ENCODE results near the gene CC2D1A. TPM values are rescaled to one million over a fixed set of nuclear protein-coding genes. Genes with fewer than 3 reads are reported as not detected.
A peak's percentile ranks its signal among the peaks of the same experiment; 100 is the strongest.

The CC2D1A gene
- polyA plus RNA-seq, 6 donors from 2014 or later: 2.9 to 13.9 (median 4.3) TPM

- no peaks in the 10 kb centered on the region for H3K9me3 Mint-ChIP-seq
- no peaks in the 10 kb centered on the region for H3K36me3 Mint-ChIP-seq
- H3K4me1 Mint-ChIP-seq: peaks cover 2 to 17% (median 12%) of the 10 kb centered on the region in 3 donors
- H3K27me3 Mint-ChIP-seq: peaks cover 10 to 30% (median 12%) of the 10 kb centered on the region in 3 donors
- no peak for ATAC-seq (ENCODE audit: low read depth in 2 of 2)
- no peak for DNase-seq
- no peak within 1 kb of the TSS for H3K4me3 Mint-ChIP-seq
- H3K27ac Mint-ChIP-seq: no peak within 1 kb of the TSS
Observed at GRCh38 chr19:13938301-13939064, 32.5 kb downstream of the CC2D1A start, which contains the start of gene PODNL1. PODNL1 (minus strand) TSS chr19:13938417; CDS start chr19:13938181, 236 bp downstream.

DNA sequence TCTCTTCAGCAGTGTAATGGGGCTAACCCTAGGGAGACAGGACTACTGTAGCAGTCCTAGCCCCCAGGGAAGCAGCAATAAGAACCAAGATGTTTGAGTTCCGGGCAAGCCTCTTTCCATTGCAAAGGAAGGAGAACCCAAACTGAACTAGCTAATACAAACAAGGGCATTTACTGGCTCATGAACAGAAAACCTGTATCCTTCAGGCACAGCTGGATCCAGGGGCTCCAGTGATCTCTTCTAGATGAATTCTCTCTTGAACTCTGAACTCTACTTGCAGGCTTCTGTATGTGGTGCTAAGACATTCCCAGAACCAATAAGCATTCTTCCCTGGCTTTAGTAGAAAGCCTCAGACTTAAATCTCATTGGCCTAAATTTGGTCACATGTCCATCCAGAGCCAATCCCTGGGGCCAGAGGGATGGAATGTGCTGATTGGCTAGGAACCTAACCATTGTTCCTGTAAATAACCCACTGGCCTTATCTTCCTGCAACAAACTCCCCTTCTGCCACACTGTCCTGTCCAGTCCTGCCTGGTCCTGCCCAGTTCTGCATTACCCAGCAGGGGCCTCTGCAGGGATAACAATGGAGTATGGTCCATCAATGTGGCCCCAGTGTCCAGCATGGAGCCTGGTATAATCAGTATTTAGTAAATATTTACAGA is 36.2 kb downstream of the CC2D1A start:
- ATAC-seq (ENCODE audit: low read depth in 2 of 2): no peak
- H3K36me3 Mint-ChIP-seq: no peaks in the 10 kb centered on the region
- no peaks in the 10 kb centered on the region for H3K9me3 Mint-ChIP-seq
- peaks cover 0 to 4% (median 2%) of the 10 kb centered on the region in 3 donors for H3K4me1 Mint-ChIP-seq
- H3K4me3 Mint-ChIP-seq: no peak overlapping the region
- H3K27ac Mint-ChIP-seq: no peak overlapping the region
- H3K27me3 Mint-ChIP-seq: peaks cover 0 to 13% (median 7%) of the 10 kb centered on the region in 3 donors
- no peak for DNase-seq

DNA sequence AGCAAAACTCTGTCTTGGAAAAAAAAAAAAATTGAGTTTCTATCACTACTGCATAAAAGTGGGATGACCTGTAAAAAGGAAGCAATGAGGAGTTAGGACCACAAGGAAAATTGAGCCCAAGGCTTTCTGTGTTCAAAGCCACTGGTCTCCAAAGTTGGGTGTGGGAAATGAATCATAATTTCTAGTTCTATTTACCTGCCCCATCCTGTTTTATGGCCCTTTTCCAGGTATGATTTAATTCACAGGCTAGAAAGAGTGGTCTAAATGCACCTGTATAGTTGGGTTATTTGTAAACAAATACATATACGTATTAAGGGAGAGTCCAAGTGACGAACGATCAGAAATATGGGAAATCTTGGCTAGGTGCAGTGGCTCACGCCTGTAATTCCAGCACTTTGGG is 40.4 kb downstream of the CC2D1A start:
- Mint-ChIP-seq H3K27me3 (no peaks in the 10 kb centered on the region), H3K4me3 (no peak overlapping the region), H3K36me3 (no peaks in the 10 kb centered on the region), H3K4me1 (peaks cover 0 to under 1% (median 0%) of the 10 kb centered on the region in 3 donors), H3K27ac (no peak overlapping the region), H3K9me3 (no peaks in the 10 kb centered on the region)
- ATAC-seq (ENCODE audit: low read depth in 2 of 2) (no peak), DNase-seq (no peak)

DNA sequence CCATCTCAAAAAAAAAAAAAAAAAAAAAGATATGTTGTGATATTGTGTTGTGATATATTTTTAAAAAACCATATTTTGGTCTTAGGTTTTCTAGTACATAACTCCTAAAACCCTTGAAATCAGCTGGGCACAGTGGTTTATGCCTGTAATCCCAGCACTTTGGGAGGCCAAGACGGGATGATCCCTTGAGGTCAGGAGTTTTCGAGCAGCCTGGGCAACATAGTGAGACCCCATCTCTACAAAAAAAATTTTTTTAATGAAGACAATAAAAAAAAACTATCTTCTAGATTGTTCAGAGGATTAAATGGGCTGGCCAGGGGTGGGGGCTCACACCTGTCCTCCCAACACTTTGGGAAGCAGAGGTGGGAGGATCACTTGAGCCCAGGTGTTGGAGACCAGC is 45.0 kb downstream of the CC2D1A start:
- Mint-ChIP-seq H3K36me3 (no peaks in the 10 kb centered on the region), H3K4me1 (peaks cover 12 to 21% (median 14%) of the 10 kb centered on the region in 3 donors), H3K4me3 (no peak overlapping the region), H3K27me3 (no peaks in the 10 kb centered on the region), H3K27ac (peak overlapping the region in 1 of 6 donors; percentile 41), H3K9me3 (no peaks in the 10 kb centered on the region)
- DNase-seq (no peak), ATAC-seq (ENCODE audit: low read depth in 2 of 2) (no peak)

GRCh38 chr19:13951799-13952153 is 45.8 kb downstream of the CC2D1A start:
- peak overlapping the region; percentile 89 to 98 (median 96) for H3K4me3 Mint-ChIP-seq
- H3K27ac Mint-ChIP-seq: peak overlapping the region; percentile 88 to 98 (median 95)
- H3K27me3 Mint-ChIP-seq: no peaks in the 10 kb centered on the region
- peaks cover 12 to 21% (median 19%) of the 10 kb centered on the region in 3 donors for H3K4me1 Mint-ChIP-seq
- no peak for ATAC-seq (ENCODE audit: low read depth in 2 of 2)
- no peaks in the 10 kb centered on the region for H3K36me3 Mint-ChIP-seq
- DNase-seq: no peak
- no peaks in the 10 kb centered on the region for H3K9me3 Mint-ChIP-seq

DNA sequence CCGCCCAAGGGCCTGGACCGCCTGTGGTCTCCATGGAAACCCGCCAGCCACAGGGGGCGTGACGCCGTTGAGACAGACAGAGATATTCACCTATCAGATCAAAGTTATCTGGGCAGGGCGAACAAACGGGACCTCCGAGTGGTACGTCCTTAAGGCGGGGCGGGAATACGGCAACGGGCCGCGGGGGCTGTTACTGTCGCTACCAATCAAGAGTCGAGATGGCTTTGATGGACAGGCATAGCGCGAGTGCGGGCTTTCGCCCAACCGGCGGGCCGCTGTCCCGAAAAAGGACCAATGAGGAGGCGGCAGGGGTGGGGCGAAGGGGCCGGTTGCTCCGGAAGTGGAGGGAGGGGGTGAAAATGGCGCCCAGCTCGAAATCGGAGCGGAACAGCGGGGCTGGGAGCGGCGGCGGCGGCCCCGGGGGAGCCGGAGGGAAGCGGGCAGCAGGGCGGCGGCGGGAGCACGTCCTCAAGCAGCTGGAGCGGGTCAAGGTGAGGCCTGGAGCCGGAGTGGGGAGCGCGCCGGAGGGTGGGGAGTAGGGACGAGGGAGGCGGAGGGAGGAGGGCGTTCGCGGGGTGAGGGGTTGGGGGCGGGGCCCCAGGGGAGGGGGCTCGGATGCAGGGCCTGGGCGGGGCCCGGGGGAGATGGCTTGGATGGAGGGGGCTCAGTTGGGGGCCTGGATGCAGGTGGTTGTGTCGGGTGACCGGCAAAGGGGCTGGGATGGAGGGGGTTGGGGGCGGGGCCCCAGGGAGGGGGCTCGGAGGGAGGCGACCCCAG is 46.3 kb downstream of the CC2D1A start, which contains the start of gene DCAF15:
Gene DCAF15, plus strand, starts transcription at position 356 of the 777 bp plus-strand sequence. Its CDS starts 4 bp downstream, at position 360.
- Mint-ChIP-seq H3K4me3 (peak within 1 kb of the TSS; percentile 89 to 98 (median 96)), H3K27ac (peak within 1 kb of the TSS; percentile 88 to 98 (median 95)), H3K27me3 (no peaks in the 10 kb centered on the region), H3K9me3 (no peaks in the 10 kb centered on the region), H3K4me1 (peaks cover 12 to 23% (median 21%) of the 10 kb centered on the region in 3 donors), H3K36me3 (no peaks in the 10 kb centered on the region)
- DNase-seq (peak; percentile 99), ATAC-seq (ENCODE audit: low read depth in 2 of 2) (peak; percentile 95 to 96)

GRCh38 chr19:13952931-13953531 is 47.0 kb downstream of the CC2D1A start:
- Mint-ChIP-seq H3K27me3 (no peaks in the 10 kb centered on the region), H3K4me3 (peak overlapping the region; percentile 84 to 98 (median 92)), H3K9me3 (no peaks in the 10 kb centered on the region), H3K27ac (peak overlapping the region in 5 of 6 donors; percentile 28 to 95 (median 78)), H3K4me1 (peaks cover 12 to 23% (median 21%) of the 10 kb centered on the region in 3 donors), H3K36me3 (no peaks in the 10 kb centered on the region)
- DNase-seq (no peak), ATAC-seq (ENCODE audit: low read depth in 2 of 2) (no peak)

DNA sequence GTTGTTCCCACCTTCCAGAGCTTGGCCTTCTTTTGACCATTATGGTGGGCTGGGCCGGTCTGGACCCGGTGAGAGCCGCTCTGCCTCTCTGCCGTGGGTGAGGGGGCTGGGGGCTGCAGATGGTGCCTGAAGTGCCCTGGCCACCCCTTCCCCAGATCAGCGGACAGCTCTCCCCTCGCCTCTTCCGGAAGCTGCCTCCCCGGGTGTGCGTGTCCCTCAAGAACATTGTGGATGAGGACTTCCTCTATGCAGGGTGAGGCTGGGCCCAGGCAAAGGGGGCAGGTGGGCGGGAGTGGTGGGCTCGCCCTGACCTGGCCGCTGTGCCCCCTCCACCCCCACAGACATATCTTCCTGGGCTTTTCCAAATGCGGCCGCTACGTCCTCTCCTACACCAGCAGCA is 48.2 kb downstream of the CC2D1A start:
- DNase-seq (no peak), ATAC-seq (ENCODE audit: low read depth in 2 of 2) (no peak)
- H3K27me3 Mint-ChIP-seq: no peaks in the 10 kb centered on the region
- no peaks in the 10 kb centered on the region for H3K9me3 Mint-ChIP-seq
- H3K36me3 Mint-ChIP-seq: no peaks in the 10 kb centered on the region
- H3K4me1 Mint-ChIP-seq: peaks cover 12 to 23% (median 21%) of the 10 kb centered on the region in 3 donors
- peak overlapping the region in 2 of 6 donors; percentile 47 to 95 for H3K27ac Mint-ChIP-seq
- H3K4me3 Mint-ChIP-seq: peak overlapping the region; percentile 58 to 98 (median 92)

DNA sequence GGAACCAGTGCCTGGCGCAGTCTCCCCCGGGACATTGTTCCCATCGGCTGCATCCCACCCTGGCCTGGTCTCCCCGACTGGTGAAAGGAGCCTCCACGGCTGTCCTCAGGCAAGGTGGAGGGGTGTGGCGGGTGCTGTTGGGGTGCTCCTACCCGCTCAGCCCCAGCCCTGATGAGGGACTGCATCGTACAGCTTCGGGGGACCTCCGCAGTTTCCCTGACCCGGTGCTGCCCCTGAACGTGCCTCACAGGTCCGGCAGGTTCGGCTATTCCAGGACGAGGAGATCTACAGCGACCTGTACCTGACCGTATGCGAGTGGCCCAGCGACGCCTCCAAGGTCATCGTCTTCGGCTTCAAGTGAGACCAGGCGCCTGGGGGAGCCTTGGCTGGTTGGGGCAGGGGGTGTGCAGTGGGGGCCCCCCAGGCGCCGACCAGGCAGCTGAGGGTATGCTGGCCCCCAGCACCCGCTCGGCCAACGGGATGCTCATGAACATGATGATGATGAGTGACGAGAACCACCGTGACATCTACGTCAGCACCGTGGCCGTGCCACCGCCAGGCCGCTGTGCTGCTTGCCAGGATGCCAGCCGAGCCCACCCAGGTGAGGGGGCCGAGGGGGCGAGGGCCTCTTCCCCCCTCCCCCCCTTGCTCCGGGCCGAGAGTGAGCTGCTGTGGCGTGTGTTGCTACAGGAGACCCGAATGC is 49.8 kb downstream of the CC2D1A start:
- no peak overlapping the region for H3K4me3 Mint-ChIP-seq
- no peak overlapping the region for H3K27ac Mint-ChIP-seq
- DNase-seq (no peak), ATAC-seq (ENCODE audit: low read depth in 2 of 2) (no peak)
- H3K9me3 Mint-ChIP-seq: no peaks in the 10 kb centered on the region
- H3K4me1 Mint-ChIP-seq: peaks cover 12 to 23% (median 21%) of the 10 kb centered on the region in 3 donors
- no peaks in the 10 kb centered on the region for H3K27me3 Mint-ChIP-seq
- H3K36me3 Mint-ChIP-seq: no peaks in the 10 kb centered on the region

DNA sequence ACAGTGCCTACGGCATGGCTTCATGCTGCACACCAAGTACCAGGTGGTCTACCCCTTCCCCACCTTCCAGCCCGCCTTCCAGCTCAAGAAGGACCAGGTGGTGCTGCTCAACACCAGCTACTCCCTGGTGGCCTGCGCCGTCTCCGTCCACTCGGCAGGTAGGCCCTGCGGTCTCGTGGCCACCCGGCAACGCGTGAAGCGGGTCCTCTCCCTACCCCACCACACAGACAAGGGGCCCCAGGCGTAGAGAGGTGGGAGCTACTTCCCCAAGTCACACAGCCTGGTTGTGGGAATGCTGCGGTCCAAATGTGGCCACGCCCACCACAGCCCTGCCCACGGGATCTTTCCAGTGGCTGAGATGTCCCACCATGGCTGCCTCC is 50.4 kb downstream of the CC2D1A start:
- Mint-ChIP-seq H3K4me1 (peaks cover 12 to 24% (median 21%) of the 10 kb centered on the region in 3 donors), H3K27ac (no peak overlapping the region), H3K9me3 (no peaks in the 10 kb centered on the region), H3K27me3 (no peaks in the 10 kb centered on the region), H3K4me3 (no peak overlapping the region), H3K36me3 (peaks cover 0 to 3% of the 10 kb centered on the region in 2 donors)
- ATAC-seq (ENCODE audit: low read depth in 2 of 2) (no peak), DNase-seq (no peak)

DNA sequence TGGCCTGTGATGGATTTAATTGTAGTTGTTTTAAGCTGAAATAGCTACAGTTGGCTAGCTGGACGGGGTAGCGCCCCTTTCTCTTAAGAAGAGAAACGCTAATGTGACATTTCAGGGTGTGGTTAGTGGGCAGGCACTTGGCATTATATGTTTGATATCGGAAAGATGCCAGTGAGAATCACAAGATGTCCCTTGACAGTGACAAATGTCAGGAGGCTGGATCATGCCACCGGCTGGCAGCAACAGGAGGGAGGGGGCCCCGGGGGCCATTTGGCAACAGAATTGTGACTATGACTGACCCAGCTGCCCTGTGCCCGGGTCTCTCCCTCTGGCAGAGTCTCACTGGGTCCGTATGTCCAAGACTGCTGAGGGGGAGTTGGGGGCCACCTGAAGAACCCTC is 51.0 kb downstream of the CC2D1A start:
- Mint-ChIP-seq H3K4me3 (peak overlapping the region in 2 of 8 donors; percentile 38 to 63), H3K27me3 (no peaks in the 10 kb centered on the region), H3K9me3 (no peaks in the 10 kb centered on the region), H3K36me3 (peaks cover 0 to 6% of the 10 kb centered on the region in 2 donors), H3K4me1 (peaks cover 9 to 24% (median 14%) of the 10 kb centered on the region in 3 donors), H3K27ac (no peak overlapping the region)
- no peak for DNase-seq
- ATAC-seq (ENCODE audit: low read depth in 2 of 2): no peak

GRCh38 chr19:13958043-13958442 is 52.0 kb downstream of the CC2D1A start:
- Mint-ChIP-seq H3K36me3 (peaks cover 0 to 6% of the 10 kb centered on the region in 2 donors), H3K4me1 (peaks cover 5 to 21% (median 10%) of the 10 kb centered on the region in 3 donors), H3K27ac (peak overlapping the region in 1 of 6 donors; percentile 73), H3K9me3 (no peaks in the 10 kb centered on the region), H3K27me3 (no peaks in the 10 kb centered on the region), H3K4me3 (no peak overlapping the region)
- no peak for DNase-seq
- no peak for ATAC-seq (ENCODE audit: low read depth in 2 of 2)
